Pancreas (tissue), 10 donors: ENCODE data around the gene RBMS3. TPM values are rescaled to one million over a fixed set of nuclear protein-coding genes. Genes with fewer than 3 reads are reported as not detected.
A peak's percentile ranks its signal among the peaks of the same experiment; 100 is the strongest.

Experiments used
- ATAC-seq, 4 donors: fragments of 200-7000 bp; cut with Tn5 transposase; one replicate each; pipeline versions ENCODE4 v1.8.0 to v1.9.1; 2020; ENCODE audit warnings: mild to moderate bottlenecking in 4 of 4, moderate library complexity in 4 of 4
- DNase-seq, 6 donors: peaks; one replicate each; pipeline ENCODE4 v3.0.0-alpha.2; 2020
- FAIRE-seq: peaks from 2 replicates; lab custom pipeline; 2012; peaks lifted over from hg19 to GRCh38; lab: Jason Lieb, UNC
- H3K27ac ChIP-seq, 4 donors: fragments of 200-600 bp; sonication (generic); 1 replicate in 3 of 4; 2 replicates in 1 of 4; pipeline versions ENCODE4 v1.5.0 to v1.8.0; 2020
- H3K27me3 ChIP-seq, 4 donors: fragments of 200-600 bp; one replicate each; pipeline ENCODE4 v1.8.0; 2021
- H3K36me3 ChIP-seq, 3 donors: fragments of 200-600 bp; sonication (generic) in 1 of 3; one replicate each; pipeline versions ENCODE4 v1.5.0 to v1.8.0; 2020 to 2021
- H3K4me1 ChIP-seq, 3 donors: fragments of 200-600 bp; one replicate each; pipeline ENCODE4 v1.8.0; 2021
- H3K4me3 ChIP-seq, 4 donors: fragments of 200-600 bp; sonication (generic) in 2 of 4; one replicate each; pipeline versions ENCODE4 v1.5.0 to v1.8.0; 2020 to 2021
- H3K9me3 ChIP-seq, 4 donors: fragments of 200-600 bp; one replicate each; pipeline ENCODE4 v1.8.0; 2021
- CTCF ChIP-seq, 4 donors: fragments of 200-600 bp; sonication (generic) in 3 of 4; IDR thresholded peaks; one replicate each; pipeline versions ENCODE4 v1.5.0 to v1.8.0; 2021; ENCODE audit warnings: antibody characterized with exemption in 4 of 4
- WGBS, 2 donors: extraction: QIAGEN DNeasy Blood & Tissue Kit; methylation state at CpG; one replicate each; pipeline ENCODE4 v1.1.7; 2013; 5-methylcytosine and 5-hydroxymethylcytosine counted together
- intact Hi-C, 3 donors: fragments of 100-400 bp; cut with DNase I; formaldehyde crosslinking; loops; one replicate each; pipeline versions ENCODE4 v1.11.1 to v1.14.2; 2022
- polyA plus RNA-seq, 2 donors: library from polyadenylated mRNA; stranded (reverse); fragments of 200-250 nt; gene quantifications; one replicate each; pipeline ENCODE4 v1.2.3, GENCODE V29; 2013
- total RNA-seq, 6 donors: library from RNA; stranded (reverse); fragmentation: NEBNext Ultra II Directional in 4 of 6; extraction: Animal tissue kit (Norgen Biotek cat#: 25700) in 4 of 6; gene quantifications; one replicate each; pipeline versions ENCODE4 v1.2.1 to v1.2.4, GENCODE V29; 2021 to 2023
- donor health status: healthy with polysubstance abuse.
- donor health status: DM: no; HTN: no; CAD: no; lungs with moderate emphysema.
- donor health status: DM: no; HTN: no; CAD: no.
- donor health status: control.
- donor health status: control.
- donor health status: Bipolar disorder and iron deficiency.
- donor health status: DM: yes; HTN: yes; CAD: no.
- donor health status: DM: no; HTN: no; CAD: no.
- donor health status: DM: no; HTN: no; CAD: no.
- donor health status: DM: yes; HTN: yes; CAD: no.

RBMS3 gene
- total and polyA plus RNA-seq, 8 donors, result 4.0 to 10.0 (median 6.6) TPM

DNA sequence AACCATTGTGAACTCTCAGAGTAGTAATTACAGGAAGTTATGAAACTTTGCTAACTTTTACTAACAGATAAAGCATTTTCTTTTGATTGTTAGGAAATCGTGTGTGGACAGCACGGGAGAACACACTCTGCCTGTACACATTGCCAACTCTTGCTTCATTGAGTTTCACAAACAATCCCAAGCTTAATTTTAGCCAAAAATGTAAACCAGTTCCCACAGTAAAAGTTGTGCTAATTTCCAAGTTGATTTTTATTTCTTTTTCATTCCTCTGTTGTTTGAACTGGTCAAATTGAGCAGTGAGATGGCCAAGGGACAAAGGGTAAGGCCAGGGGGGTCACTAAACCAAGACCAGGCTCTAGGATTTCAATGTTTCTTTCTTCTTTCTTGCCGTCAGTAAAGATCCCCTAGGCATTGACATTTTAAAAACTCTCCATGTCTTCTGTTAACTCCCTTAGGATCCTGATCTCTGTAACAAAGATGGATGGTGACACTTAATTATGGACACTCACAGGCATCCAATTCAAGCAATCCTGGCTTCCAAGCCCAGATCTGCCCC is 414.9 kb downstream of the RBMS3 start:
- ATAC-seq, result peak in 3 of 4 donors; percentile 54 to 66 (median 61)
- Histone ChIP-seq H3K4me1 (peaks cover 0 to 7% (median 0%) of the 10 kb centered on the region in 3 donors), H3K27ac (peak overlapping the region in 2 of 4 donors; percentile 31 to 45), H3K27me3 (no peaks in the 10 kb centered on the region), H3K36me3 (no peaks in the 10 kb centered on the region), H3K9me3 (no peaks in the 10 kb centered on the region), H3K4me3 (no peak overlapping the region)
- intact Hi-C loops, result no loop called here
- no peak for TF ChIP-seq CTCF (IDR thresholded peaks at IDR 0.05)
- no peak for DNase-seq
- peak; percentile 13 for FAIRE-seq
- WGBS, 2 donors, result 22 to 25% methylated on average over 3 of the region's 3 CpGs

DNA sequence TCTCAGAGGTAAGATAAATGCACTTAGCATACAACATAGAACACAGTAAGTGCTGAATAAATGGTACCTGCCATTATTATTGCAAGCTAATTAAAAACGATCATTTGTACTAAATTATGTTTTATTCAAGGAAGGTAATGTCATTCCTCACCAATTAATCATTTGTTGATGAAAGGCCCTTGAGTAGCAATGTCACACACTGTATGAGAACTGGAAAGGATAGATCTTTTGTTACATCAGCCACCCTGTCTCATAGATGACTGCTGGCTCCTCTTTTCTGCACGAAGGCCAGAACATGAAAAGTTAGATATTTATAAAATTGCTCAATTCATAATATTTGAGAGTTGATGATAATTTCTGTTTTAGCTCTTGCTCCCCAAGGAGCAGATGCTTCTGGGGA is 415.4 kb downstream of the RBMS3 start:
- H3K27me3 ChIP-seq, result no peaks in the 10 kb centered on the region
- no peaks in the 10 kb centered on the region for H3K9me3 ChIP-seq
- no peak for FAIRE-seq
- H3K4me1 ChIP-seq, result peaks cover 0 to 7% (median 0%) of the 10 kb centered on the region in 3 donors
- H3K27ac ChIP-seq, result peak overlapping the region in 1 of 4 donors; percentile 45
- DNase-seq, result no peak
- no peak for TF ChIP-seq CTCF (IDR thresholded peaks at IDR 0.05)
- H3K4me3 ChIP-seq, result no peak overlapping the region
- intact Hi-C loops, result no loop called here
- ATAC-seq, result no peak
- no peaks in the 10 kb centered on the region for H3K36me3 ChIP-seq
- WGBS, 2 donors, result 50 to 64% methylated on average over 2 of the region's 2 CpGs

- 66 to 77% methylated on average over 2 of the region's 2 CpGs for WGBS, 2 donors
- Histone ChIP-seq H3K27ac (no peak overlapping the region), H3K4me3 (no peak overlapping the region), H3K36me3 (no peaks in the 10 kb centered on the region), H3K4me1 (peaks cover 0 to 7% (median 0%) of the 10 kb centered on the region in 3 donors), H3K9me3 (no peaks in the 10 kb centered on the region), H3K27me3 (no peaks in the 10 kb centered on the region)
- DNase-seq (no peak), ATAC-seq (no peak), FAIRE-seq (no peak)
- intact Hi-C loops, result no loop called here
- no peak for TF ChIP-seq CTCF (IDR thresholded peaks at IDR 0.05)
Measured at GRCh38 chr3:29697989-29698388, 417.1 kb downstream of the RBMS3 start.

DNA sequence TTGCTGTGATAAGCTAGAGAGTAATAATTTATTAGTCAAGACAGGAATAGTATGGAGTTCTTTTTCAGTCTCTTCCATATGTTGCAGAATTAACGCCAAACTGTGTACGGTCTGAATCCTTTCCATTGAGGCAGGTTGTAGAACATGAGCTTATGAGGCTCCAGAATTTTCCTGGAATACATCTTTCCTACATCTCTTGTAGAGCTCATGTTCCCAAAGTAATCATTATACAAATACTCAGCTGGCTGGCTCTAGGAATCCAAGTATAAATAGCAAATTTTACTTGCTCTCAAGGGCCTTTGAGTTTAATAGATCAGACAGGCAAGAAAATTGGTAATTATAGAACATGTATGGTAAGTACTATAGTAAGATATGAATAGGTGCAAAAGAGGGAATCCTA is 419.4 kb downstream of the RBMS3 start:
- 93 to 100% methylated on average over 2 of the region's 2 CpGs for WGBS, 2 donors
- H3K4me3 ChIP-seq, result no peak overlapping the region
- no peak for ATAC-seq
- H3K4me1 ChIP-seq, result peaks cover 0 to 4% (median 0%) of the 10 kb centered on the region in 3 donors
- no peak for FAIRE-seq
- DNase-seq, result no peak
- intact Hi-C loops, result no loop called here
- no peak overlapping the region for H3K27ac ChIP-seq
- TF ChIP-seq CTCF (IDR thresholded peaks at IDR 0.05), result no peak
- no peaks in the 10 kb centered on the region for H3K36me3 ChIP-seq
- H3K27me3 ChIP-seq, result no peaks in the 10 kb centered on the region
- H3K9me3 ChIP-seq, result no peaks in the 10 kb centered on the region

- ATAC-seq (no peak), DNase-seq (peak in 2 of 6 donors; percentile 12 to 53)
- 90 to 91% methylated on average over 41 of the region's 41 CpGs for WGBS, 2 donors
Measured at GRCh38 chr3:29701326-29701983, 420.6 kb downstream of the RBMS3 start.

More at GRCh38 chr3:29701326-29701983, 420.6 kb downstream of the RBMS3 start:
- no peaks in the 10 kb centered on the region for H3K4me1 ChIP-seq
- no peak for FAIRE-seq
- no peak overlapping the region for H3K4me3 ChIP-seq
- H3K36me3 ChIP-seq, result no peaks in the 10 kb centered on the region
- H3K27me3 ChIP-seq, result no peaks in the 10 kb centered on the region
- no peak for TF ChIP-seq CTCF (IDR thresholded peaks at IDR 0.05)
- H3K27ac ChIP-seq, result no peak overlapping the region
- intact Hi-C loops, result no loop called here
- H3K9me3 ChIP-seq, result no peaks in the 10 kb centered on the region
